ENCODE results near the gene TSPY8.
"Not testable (repeated sequence)": the region's sequence is repeated elsewhere in the genome, so short reads cannot be mapped to it uniquely, and the experiment has no call there.

GRCh38 chrY:9337164-9337563, 20.4 kb upstream of the TSPY8 start, which contains the start of gene TSPY4:
- not testable (repeated sequence) for TF ChIP-seq CTCF (conservative IDR thresholded peaks at IDR 0.05 in 1 of 2, IDR thresholded peaks at IDR 0.05 in 1 of 2; ENCODE audit: low read depth in 1 of 2, low read length in 2 of 2); EZH2 (IDR thresholded peaks at IDR 0.05; ENCODE audit: low read length, missing control alignments)

All from fibroblast of lung (primary cell).